Aorta (tissue), 5 donors: Measurements from ENCODE around the gene PXMP2. TPM values are rescaled to one million over a fixed set of nuclear protein-coding genes. Genes with fewer than 3 reads are reported as not detected.
A peak's percentile ranks its signal among the peaks of the same experiment; 100 is the strongest.

Source experiments
- ATAC-seq: fragments of 200-7000 bp; cut with Tn5 transposase; one replicate; pipeline ENCODE4 v1.9.1; 2022; ENCODE audit warnings: moderate library complexity; ENCODE audit not compliant: low FRiP score
- DNase-seq, 2 donors: peaks; one replicate each; pipeline ENCODE4 v3.0.0-alpha.2; 2020
- H3K27ac ChIP-seq, 2 donors: one replicate each; pipeline ENCODE4 v1.5.1; 2013; ENCODE audit warnings: low read length in 2 of 2, mild to moderate bottlenecking in 2 of 2, moderate library complexity in 2 of 2, control low read depth in 1 of 2, inconsistent platforms in 1 of 2, low read depth in 1 of 2
- H3K27me3 ChIP-seq, 2 donors: one replicate each; pipeline ENCODE4 v1.6.1; 2013; ENCODE audit warnings: control low read depth in 1 of 2, low read length in 1 of 2, mild to moderate bottlenecking in 1 of 2, moderate library complexity in 1 of 2; ENCODE audit not compliant: insufficient read depth in 2 of 2, control insufficient read depth in 1 of 2
- H3K36me3 ChIP-seq, 2 donors: one replicate each; pipeline ENCODE4 v1.6.1; 2013; ENCODE audit warnings: control low read depth in 1 of 2, low read length in 1 of 2, mild to moderate bottlenecking in 1 of 2; ENCODE audit not compliant: insufficient read depth in 2 of 2, control insufficient read depth in 1 of 2
- H3K4me1 ChIP-seq, 2 donors: one replicate each; pipeline ENCODE4 v1.6.1; 2013; ENCODE audit warnings: low read length in 2 of 2, control low read depth in 1 of 2, mild to moderate bottlenecking in 1 of 2, moderate library complexity in 1 of 2; ENCODE audit not compliant: insufficient read depth in 2 of 2, control insufficient read depth in 1 of 2
- H3K4me3 ChIP-seq, 2 donors: one replicate each; pipeline ENCODE4 v1.5.1; 2013; ENCODE audit warnings: low read length in 2 of 2, control low read depth in 1 of 2, mild to moderate bottlenecking in 1 of 2
- H3K9me3 ChIP-seq: one replicate; pipeline ENCODE4 v1.6.1; 2013; ENCODE audit warnings: mild to moderate bottlenecking, low read length; ENCODE audit not compliant: control insufficient read depth
- WGBS, 2 donors: extraction: QIAGEN DNeasy Blood & Tissue Kit; methylation state at CpG; one replicate each; pipeline ENCODE4 v1.1.7; 2013; 5-methylcytosine and 5-hydroxymethylcytosine counted together
- intact Hi-C, 2 donors: fragments of 100-400 bp; cut with DNase I; formaldehyde crosslinking; loops; one replicate each; pipeline versions ENCODE4 v1.14.2 to v1.15.0; 2022
- polyA plus RNA-seq, 2 donors: library from polyadenylated mRNA; stranded (reverse); fragments of 200-250 nt; gene quantifications; one replicate each; pipeline ENCODE4 v1.2.3, GENCODE V29; 2013
- total RNA-seq, 2 donors: library from RNA; stranded (reverse); fragmentation: NEBNext Ultra II Directional; extraction: Animal tissue kit (Norgen Biotek cat#: 25700); gene quantifications; one replicate each; pipeline ENCODE4 v1.2.1, GENCODE V29; 2021
- donor health status: healthy with polysubstance abuse.
- donor health status: Bipolar disorder and iron deficiency.
- donor health status: DM: no; HTN: no; CAD: no.
- donor health status: DM: no; HTN: no; CAD: no.
- donor health status: DM: yes; HTN: yes; CAD: no.

The PXMP2 gene
- total and polyA plus RNA-seq, 4 donors = 13.0 to 70.7 (median 20.1) TPM

- WGBS, 2 donors = 89 to 91% methylated on average over 19 of the region's 19 CpGs
Measured at GRCh38 chr12:132739600-132740312, 52.4 kb downstream of the PXMP2 start.

GRCh38 chr12:132740313-132740646, 52.9 kb downstream of the PXMP2 start:
- Histone ChIP-seq H3K4me3 (no peak overlapping the region), H3K9me3 (no peaks in the 10 kb centered on the region), H3K27me3 (no peaks in the 10 kb centered on the region), H3K36me3 (peaks cover 0 to 11% of the 10 kb centered on the region in 2 donors), H3K27ac (no peak overlapping the region), H3K4me1 (no peaks in the 10 kb centered on the region)
- intact Hi-C loops = no loop called here
- WGBS, 2 donors = 63 to 72% methylated on average over 6 of the region's 6 CpGs
- DNase-seq = no peak
- ATAC-seq = no peak

More at GRCh38 chr12:132739600-132740312, 52.4 kb downstream of the PXMP2 start:
- DNase-seq = peak in 1 of 2 donors; percentile 14
- no peaks in the 10 kb centered on the region for H3K9me3 ChIP-seq
- H3K27me3 ChIP-seq = no peaks in the 10 kb centered on the region
- intact Hi-C loops = no loop called here
- ATAC-seq = no peak
- H3K36me3 ChIP-seq = peaks cover 0 to 11% of the 10 kb centered on the region in 2 donors
- H3K4me1 ChIP-seq = no peaks in the 10 kb centered on the region
- H3K4me3 ChIP-seq = no peak overlapping the region
- H3K27ac ChIP-seq = no peak overlapping the region

DNA sequence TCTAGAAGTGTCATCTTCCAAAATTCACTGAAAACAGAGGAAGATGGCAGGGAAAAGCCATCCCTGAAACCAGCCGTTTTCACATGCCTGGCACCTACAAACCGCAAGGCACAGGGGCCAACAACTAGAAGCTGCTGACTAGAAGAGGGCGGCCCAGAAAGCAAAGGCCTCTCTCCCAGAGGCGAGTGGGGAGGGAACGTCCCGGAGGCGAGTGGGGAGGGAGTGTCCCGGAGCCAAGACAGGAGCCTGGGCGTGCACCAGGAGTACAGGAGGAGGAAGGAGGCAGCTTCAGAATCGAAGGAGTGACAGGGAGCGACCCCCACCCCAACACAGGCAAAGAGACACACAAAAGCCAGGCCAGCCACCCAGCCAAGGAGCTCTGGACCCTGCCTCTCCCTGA, 53.3 kb downstream of the PXMP2 start:
- no peak for ATAC-seq

DNA sequence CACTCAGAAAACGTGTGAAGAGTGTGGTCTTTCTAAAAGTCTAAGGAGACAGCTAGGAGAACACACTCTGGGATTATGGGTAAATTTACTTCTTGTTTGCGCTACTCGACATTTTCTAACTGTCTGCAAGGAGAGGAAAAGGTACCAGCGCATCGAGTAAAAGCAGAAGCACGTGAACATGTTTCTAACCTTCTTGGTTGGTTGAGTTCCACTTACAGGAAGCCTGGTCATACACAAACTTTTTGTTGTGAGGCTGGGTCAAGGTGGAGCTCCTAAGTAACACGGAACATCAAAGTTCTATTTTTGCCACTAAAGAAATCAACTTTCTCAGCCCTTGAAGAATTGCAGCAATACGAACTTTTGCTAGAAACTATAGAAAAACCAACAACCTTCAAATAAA, 54.2 kb downstream of the PXMP2 start:
- H3K4me1 ChIP-seq = no peaks in the 10 kb centered on the region
- 87 to 89% methylated on average over 8 of the region's 8 CpGs for WGBS, 2 donors

More for the DNA sequence above, 53.3 kb downstream of the PXMP2 start:
- Histone ChIP-seq H3K4me1 (no peaks in the 10 kb centered on the region), H3K4me3 (no peak overlapping the region), H3K27ac (no peak overlapping the region), H3K36me3 (peaks cover 0 to 11% of the 10 kb centered on the region in 2 donors), H3K27me3 (no peaks in the 10 kb centered on the region), H3K9me3 (no peaks in the 10 kb centered on the region)
- peak in 1 of 2 donors; percentile 33 for DNase-seq
- 79 to 88% methylated on average over 11 of the region's 11 CpGs for WGBS, 2 donors
- intact Hi-C loops = no loop called here

DNA sequence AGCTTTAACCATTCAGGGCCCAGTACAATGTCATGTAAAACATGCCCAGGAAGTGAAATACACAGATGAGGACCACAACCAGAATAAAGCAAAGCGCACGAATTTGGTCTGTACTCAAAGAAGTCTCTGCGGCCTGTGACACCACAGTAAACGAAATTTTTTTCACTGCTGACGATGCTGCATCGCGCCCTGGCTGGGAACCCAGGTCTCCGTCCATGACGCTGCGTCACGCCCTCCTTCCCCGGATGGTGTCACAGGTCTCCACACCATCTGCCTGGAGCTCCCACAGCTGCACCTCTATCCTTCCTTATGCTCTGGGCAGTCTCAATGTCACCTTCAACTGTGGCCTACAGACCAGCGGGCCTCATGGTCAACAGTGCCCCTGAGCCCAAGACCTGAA, 56.4 kb downstream of the PXMP2 start:
- H3K36me3 ChIP-seq = peaks cover 8 to 19% of the 10 kb centered on the region in 2 donors
- no peak overlapping the region for H3K27ac ChIP-seq
- H3K4me1 ChIP-seq = no peaks in the 10 kb centered on the region
- no peaks in the 10 kb centered on the region for H3K27me3 ChIP-seq
- 87 to 91% methylated on average over 13 of the region's 13 CpGs for WGBS, 2 donors
- DNase-seq (peak in 1 of 2 donors; percentile 11), ATAC-seq (no peak)
- intact Hi-C loops = no loop called here
- no peaks in the 10 kb centered on the region for H3K9me3 ChIP-seq
- no peak overlapping the region for H3K4me3 ChIP-seq

More for the DNA sequence above, 54.2 kb downstream of the PXMP2 start:
- intact Hi-C loops = no loop called here
- H3K9me3 ChIP-seq = no peaks in the 10 kb centered on the region
- H3K27ac ChIP-seq = no peak overlapping the region
- no peak for ATAC-seq
- no peaks in the 10 kb centered on the region for H3K27me3 ChIP-seq
- peaks cover 0 to 11% of the 10 kb centered on the region in 2 donors for H3K36me3 ChIP-seq
- H3K4me3 ChIP-seq = no peak overlapping the region
- no peak for DNase-seq

- 92 to 93% methylated on average over 3 of the region's 3 CpGs for WGBS, 2 donors
- intact Hi-C loops = no loop called here
- no peak overlapping the region for H3K27ac ChIP-seq
- no peak overlapping the region for H3K4me3 ChIP-seq
- ATAC-seq = no peak
- H3K27me3 ChIP-seq = no peaks in the 10 kb centered on the region
- no peaks in the 10 kb centered on the region for H3K4me1 ChIP-seq
- no peak for DNase-seq
- H3K36me3 ChIP-seq = peaks cover 8 to 19% of the 10 kb centered on the region in 2 donors
- no peaks in the 10 kb centered on the region for H3K9me3 ChIP-seq
Measured at GRCh38 chr12:132746613-132747012, 59.2 kb downstream of the PXMP2 start.

DNA sequence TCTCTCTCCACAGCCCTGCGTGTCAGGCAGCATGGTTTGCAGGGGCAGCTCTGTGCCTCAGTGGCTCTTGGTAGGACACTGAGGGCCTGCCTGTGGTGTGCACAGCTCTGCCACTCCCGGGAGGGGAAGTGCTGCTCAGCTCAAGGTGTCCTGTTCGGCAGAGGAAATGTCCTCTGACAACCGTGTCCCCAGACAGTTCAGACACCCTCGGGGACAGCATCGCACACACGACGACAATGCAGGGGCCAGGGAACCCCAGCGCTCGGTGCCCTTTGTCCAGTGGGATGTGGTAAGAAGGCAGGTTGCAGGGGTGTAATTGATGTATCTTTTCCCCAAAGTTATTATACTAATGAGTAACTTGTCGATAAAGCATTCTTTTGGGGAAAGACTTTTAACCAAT, 60.0 kb downstream of the PXMP2 start:
- no peaks in the 10 kb centered on the region for H3K4me1 ChIP-seq
- no peak for ATAC-seq
- peaks cover 8 to 17% of the 10 kb centered on the region in 2 donors for H3K36me3 ChIP-seq
- H3K9me3 ChIP-seq = no peaks in the 10 kb centered on the region
- whole genome bisulfite sequencing, 2 donors = 94 to 95% methylated on average over 11 of the region's 11 CpGs
- peak in 1 of 2 donors; percentile 24 for DNase-seq
- no peaks in the 10 kb centered on the region for H3K27me3 ChIP-seq
- H3K4me3 ChIP-seq = no peak overlapping the region
- no peak overlapping the region for H3K27ac ChIP-seq
- intact Hi-C loops = no loop called here

DNA sequence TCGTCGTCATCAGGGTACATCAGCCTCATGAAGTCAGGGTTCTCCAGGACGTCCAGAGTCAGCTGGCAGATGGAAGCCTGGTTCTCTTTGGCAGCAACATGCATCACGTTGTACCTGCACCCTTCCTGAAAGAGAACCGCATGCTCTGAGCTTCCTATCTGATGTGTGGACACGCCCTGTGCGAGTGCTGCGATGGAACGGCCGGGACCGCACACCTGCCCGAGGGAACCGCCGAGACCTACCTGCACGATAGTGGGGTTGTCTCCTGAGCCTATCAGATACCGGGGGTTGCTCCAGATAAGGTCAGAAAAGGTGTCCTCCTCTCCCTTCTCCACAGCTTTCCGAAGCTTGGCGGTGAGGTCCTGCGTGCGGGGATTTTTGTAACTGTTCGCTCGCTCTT, 60.5 kb downstream of the PXMP2 start:
- 94% methylated on average over 22 of the region's 22 CpGs for WGBS, 2 donors
- DNase-seq (peak in 1 of 2 donors; percentile 31), ATAC-seq (no peak)
- H3K36me3 ChIP-seq = peaks cover 8 to 14% of the 10 kb centered on the region in 2 donors
- no peaks in the 10 kb centered on the region for H3K27me3 ChIP-seq
- no peak overlapping the region for H3K4me3 ChIP-seq
- H3K27ac ChIP-seq = no peak overlapping the region
- intact Hi-C loops = no loop called here
- no peaks in the 10 kb centered on the region for H3K9me3 ChIP-seq
- H3K4me1 ChIP-seq = no peaks in the 10 kb centered on the region

DNA sequence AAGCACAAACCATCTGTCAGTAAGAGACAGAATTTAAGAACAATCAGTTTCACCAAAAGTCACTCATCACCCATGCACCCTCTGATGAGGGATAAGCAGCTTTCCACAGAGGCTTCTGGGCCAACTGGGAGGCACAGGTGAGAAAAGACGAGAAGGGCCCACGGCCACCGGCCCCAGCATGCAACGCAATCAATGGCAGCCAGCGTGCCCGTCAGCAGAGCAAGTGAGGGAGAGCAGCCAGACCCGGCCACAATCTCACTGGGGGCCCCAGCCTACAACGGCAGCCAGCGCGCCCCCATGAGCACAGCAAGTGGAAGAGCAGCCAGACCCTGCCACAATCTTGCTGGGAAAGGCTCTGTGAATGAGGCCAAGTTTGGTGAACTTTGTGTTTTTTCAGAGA, 60.9 kb downstream of the PXMP2 start:
- H3K4me3 ChIP-seq = no peak overlapping the region
- no peaks in the 10 kb centered on the region for H3K27me3 ChIP-seq
- intact Hi-C loops = no loop called here
- 85 to 89% methylated on average over 10 of the region's 10 CpGs for WGBS, 2 donors
- no peaks in the 10 kb centered on the region for H3K4me1 ChIP-seq
- H3K36me3 ChIP-seq = peaks cover 8 to 14% of the 10 kb centered on the region in 2 donors
- DNase-seq (peak in 1 of 2 donors; percentile 34), ATAC-seq (no peak)
- no peaks in the 10 kb centered on the region for H3K9me3 ChIP-seq
- no peak overlapping the region for H3K27ac ChIP-seq
